Suprapubic skin (tissue), 3 donors: Measurements from ENCODE around the gene JAK1.

Experiments
- POLR2AphosphoS5 ChIP-seq, 3 donors: sonication (generic); formaldehyde crosslinking; IDR thresholded peaks; one replicate each; pipeline ENCODE4 v1.6.1; 2017; ENCODE audit warnings: antibody characterized with exemption in 3 of 3
- TF ChIP-seq, protein P1 (sequence below), 2 donors: fragments of 200-600 bp in 1 of 2; fragments of 450-650 bp in 1 of 2; sonication (generic) in 1 of 2; IDR thresholded peaks; one replicate each; pipeline ENCODE4 v1.5.1; 2016 to 2019; ENCODE audit warnings: antibody characterized with exemption in 2 of 2, mild to moderate bottlenecking in 1 of 2, moderate library complexity in 1 of 2

- TF ChIP-seq, protein P1, sequence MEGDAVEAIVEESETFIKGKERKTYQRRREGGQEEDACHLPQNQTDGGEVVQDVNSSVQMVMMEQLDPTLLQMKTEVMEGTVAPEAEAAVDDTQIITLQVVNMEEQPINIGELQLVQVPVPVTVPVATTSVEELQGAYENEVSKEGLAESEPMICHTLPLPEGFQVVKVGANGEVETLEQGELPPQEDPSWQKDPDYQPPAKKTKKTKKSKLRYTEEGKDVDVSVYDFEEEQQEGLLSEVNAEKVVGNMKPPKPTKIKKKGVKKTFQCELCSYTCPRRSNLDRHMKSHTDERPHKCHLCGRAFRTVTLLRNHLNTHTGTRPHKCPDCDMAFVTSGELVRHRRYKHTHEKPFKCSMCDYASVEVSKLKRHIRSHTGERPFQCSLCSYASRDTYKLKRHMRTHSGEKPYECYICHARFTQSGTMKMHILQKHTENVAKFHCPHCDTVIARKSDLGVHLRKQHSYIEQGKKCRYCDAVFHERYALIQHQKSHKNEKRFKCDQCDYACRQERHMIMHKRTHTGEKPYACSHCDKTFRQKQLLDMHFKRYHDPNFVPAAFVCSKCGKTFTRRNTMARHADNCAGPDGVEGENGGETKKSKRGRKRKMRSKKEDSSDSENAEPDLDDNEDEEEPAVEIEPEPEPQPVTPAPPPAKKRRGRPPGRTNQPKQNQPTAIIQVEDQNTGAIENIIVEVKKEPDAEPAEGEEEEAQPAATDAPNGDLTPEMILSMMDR (IDR thresholded peaks at IDR 0.05), result no peak
- no peak for TF ChIP-seq POLR2AphosphoS5 (IDR thresholded peaks at IDR 0.05)
Observed at GRCh38 chr1:64966158-64966971, at the start of gene JAK1.
